SH-SY5Y (cell line): ENCODE results near the gene ULK1.

Experiments
- GATA2 ChIP-seq: IDR thresholded peaks from 2 replicates; pipeline ENCODE4 v1.6.1; 2011; ENCODE audit warnings: mild to moderate bottlenecking, low read depth, low read length
- GATA3 ChIP-seq: IDR thresholded peaks from 2 replicates; pipeline ENCODE4 v1.6.1; 2011; ENCODE audit warnings: low read depth, mild to moderate bottlenecking, low read length, moderate library complexity

ULK1 gene

GRCh38 chr12:131908092-131909080 is 14.0 kb downstream of the ULK1 start:
- no peak for TF ChIP-seq GATA2
- TF ChIP-seq GATA3: no peak

DNA sequence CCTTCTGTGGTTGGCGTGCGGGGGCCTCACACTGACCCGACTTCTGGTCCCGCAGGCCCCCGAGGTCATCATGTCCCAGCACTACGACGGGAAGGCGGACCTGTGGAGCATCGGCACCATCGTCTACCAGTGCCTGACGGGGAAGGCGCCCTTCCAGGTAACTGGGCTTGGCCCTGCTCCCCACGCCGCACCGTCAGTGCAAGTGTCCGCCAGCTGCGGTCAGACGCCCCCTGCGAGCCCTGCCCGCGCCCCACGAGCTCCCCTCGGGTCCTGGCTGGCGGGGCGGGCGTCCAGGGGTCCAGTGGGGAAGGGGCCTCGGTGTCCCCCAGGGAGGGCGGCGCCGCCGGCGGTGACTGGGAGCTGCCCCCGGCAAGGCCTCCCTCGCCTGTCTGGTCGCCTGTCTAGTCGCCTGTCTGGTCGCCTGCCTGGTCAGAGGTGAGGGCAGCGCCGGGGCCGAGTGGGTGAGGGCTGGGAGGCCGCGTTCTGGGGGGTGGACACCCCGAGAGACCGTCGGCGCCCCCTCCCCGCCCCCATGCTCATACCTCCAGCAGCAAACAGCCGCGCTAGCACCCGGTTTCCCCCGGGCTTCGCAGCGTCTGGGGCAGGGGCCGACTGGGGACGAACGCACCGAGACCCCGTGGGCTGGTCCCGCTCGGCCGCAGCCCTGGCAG is 14.8 kb downstream of the ULK1 start:
- TF ChIP-seq GATA3 (no peak), GATA2 (no peak)

DNA sequence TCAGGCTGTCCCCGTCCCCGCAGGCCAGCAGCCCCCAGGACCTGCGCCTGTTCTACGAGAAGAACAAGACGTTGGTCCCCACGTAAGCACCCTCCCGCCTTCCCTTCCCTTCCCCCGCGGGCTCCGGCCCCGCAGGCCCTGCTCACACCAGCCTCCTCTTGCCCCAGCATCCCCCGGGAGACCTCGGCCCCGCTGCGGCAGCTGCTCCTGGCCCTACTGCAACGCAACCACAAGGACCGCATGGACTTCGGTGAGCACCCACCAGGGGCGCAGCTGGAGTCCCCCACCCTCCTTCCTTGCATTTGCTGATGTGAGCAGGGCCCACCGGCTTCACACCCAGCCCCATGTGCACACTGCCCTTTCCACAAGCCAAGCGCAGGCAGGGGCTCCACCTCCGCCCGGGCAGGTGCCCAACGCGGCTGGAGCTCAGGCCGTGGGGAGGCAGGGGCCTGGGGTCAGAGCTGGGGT is 15.4 kb downstream of the ULK1 start:
- TF ChIP-seq GATA2 (no peak), GATA3 (no peak)

- TF ChIP-seq GATA3: no peak
- no peak for TF ChIP-seq GATA2
These were observed 16.0 kb downstream of the ULK1 start for GRCh38 chr12:131910302-131911027.

GRCh38 chr12:131911028-131911650 is 16.7 kb downstream of the ULK1 start:
- TF ChIP-seq GATA2: no peak
- TF ChIP-seq GATA3: no peak

GRCh38 chr12:131911851-131912477 is 17.5 kb downstream of the ULK1 start:
- TF ChIP-seq GATA3 (no peak), GATA2 (no peak)

DNA sequence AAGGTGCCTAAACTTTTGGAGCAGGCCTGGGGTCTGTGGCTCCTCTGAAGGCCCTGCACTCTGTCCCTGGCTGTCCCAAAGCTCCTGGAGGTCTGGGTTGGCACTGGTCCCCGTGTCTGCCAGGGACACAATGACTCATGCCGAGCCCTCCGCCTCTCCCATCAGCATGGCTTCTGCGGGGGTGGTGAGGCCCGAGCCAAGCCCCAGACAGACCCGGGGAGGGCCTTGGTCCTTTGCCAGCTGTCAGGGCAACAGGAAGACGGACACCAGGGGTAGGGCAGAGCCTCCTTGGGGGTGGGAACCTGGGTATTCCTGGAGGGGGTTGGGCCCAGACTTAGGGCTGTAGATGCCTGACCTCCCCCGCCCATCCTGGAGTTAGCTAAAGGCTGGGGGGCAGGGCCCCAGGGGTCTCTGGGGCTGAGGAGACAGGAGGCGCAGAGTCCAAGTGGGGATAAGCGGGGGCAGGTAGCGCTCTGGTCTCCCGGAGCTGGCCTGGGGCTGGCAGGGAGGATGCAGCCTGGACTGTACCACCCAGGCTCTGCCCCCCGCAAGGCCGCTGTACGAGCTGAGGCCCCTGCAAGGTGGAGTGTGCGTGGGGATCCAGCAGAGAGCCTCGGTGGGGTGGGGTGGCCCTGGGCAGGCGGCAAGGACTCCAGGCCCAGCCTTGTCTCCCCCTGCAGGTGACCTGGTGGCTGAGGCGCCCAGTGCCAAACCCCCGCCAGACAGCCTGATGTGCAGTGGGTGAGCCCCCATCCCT is 18.3 kb downstream of the ULK1 start:
- TF ChIP-seq GATA3 (no peak), GATA2 (no peak)

DNA sequence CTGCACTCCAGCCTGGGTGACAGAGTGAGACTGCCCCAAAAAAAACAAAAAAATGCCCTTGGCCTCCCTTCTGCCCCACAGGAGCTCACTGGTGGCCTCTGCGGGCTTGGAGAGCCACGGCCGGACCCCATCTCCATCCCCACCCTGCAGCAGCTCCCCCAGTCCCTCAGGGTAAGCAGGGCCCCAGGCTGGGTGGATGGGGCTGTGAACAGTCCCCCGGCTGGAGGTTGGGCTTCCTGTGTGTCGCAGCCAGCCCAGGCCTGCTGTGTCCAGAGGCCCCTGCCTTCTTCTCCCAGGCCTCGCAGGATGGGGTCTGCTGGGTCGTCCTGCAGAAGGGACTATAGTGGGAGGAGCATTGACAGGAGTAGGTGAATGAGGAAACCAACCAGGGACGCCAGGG is 19.2 kb downstream of the ULK1 start:
- no peak for TF ChIP-seq GATA2
- TF ChIP-seq GATA3: no peak

DNA sequence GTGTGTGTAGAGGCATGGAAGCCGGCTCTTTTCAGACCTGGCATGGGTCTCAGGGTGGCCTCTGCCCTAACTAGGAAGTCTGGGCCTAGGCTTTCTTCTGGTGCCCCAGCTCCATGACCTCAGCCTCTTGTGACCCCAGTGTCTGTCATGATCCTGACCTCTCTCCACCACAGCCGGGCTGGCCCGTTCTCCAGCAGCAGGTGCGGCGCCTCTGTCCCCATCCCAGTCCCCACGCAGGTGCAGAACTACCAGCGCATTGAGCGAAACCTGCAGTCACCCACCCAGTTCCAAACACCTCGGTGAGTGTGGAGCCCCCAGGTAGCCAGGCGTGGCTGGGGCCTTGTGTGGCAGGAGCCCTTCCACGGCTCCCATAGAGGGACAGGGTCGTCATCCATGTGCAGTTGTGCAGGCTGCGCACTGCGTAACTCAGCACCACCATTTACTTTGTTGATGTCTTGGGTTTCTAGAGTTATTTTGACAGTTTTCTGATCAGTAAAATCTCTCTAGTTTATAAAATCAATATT is 19.8 kb downstream of the ULK1 start:
- TF ChIP-seq GATA2 (no peak), GATA3 (no peak)

- TF ChIP-seq GATA3: no peak
These were observed 20.7 kb downstream of the ULK1 start for GRCh38 chr12:131915000-131915689.

- no peak for TF ChIP-seq GATA3
- TF ChIP-seq GATA2: no peak
These were observed 21.4 kb downstream of the ULK1 start for GRCh38 chr12:131915823-131916222.

DNA sequence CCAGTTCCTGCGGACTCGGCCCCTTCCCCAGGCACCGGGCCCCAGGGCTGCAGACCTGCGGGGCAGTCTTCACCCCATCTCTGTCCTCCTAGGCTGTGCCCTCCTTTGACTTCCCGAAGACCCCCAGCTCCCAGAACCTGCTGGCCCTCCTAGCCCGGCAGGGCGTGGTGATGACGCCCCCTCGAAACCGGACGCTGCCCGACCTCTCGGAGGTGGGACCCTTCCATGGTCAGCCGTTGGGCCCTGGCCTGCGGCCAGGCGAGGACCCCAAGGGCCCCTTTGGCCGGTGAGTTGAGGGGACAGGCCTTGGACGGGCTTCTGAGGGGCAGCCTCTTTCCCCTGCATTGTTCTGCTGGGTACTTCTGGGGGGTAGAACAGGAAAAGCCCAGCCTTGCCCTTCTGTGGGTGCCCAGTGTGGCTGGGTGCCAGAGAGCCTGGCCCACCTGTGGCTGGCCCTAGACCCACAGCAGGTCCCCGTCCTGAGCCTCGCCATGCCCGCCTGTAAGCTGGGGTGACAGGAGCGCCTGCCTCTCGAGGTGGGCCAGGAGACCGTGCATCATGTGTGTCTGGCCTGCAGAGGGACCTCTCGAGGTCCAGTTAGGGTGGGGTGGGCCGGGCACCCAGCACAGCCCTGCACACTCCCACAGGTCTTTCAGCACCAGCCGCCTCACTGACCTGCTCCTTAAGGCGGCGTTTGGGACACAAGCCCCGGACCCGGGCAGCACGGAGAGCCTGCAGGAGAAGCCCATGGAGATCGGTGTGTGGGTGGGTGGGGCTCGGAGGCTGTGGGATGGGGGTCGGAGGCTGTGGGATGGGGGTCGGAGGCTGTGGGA is 22.1 kb downstream of the ULK1 start:
- TF ChIP-seq GATA2 (no peak), GATA3 (no peak)
